Activated effector memory CD4-positive, alpha-beta T cell treated with anti-CD3 and anti-CD28 coated beads, Interleukin-2, amount 50 U/mL, for 16 hours (primary cell): Measurements from ENCODE around the gene FUT8.
"Not testable (repeated sequence)": the region's sequence is repeated elsewhere in the genome, so short reads cannot be mapped to it uniquely, and the experiment has no call there.

ENCODE experiments used
- DNase-seq: peaks from one replicate; pipeline ENCODE4 v3.0.0-alpha.2; 2020

The FUT8 gene

GRCh38 chr14:65456247-65456646 is 43.7 kb downstream of the FUT8 start:
- no peak for DNase-seq

- no peak for DNase-seq
These were observed 49.2 kb downstream of the FUT8 start for GRCh38 chr14:65461730-65462129.

- no peak for DNase-seq
These were observed 49.9 kb downstream of the FUT8 start for GRCh38 chr14:65462411-65462810.

- DNase-seq: no peak
These were observed 53.1 kb downstream of the FUT8 start for GRCh38 chr14:65465584-65465983.

GRCh38 chr14:65467926-65468325 is 55.4 kb downstream of the FUT8 start:
- DNase-seq: not testable (repeated sequence)

GRCh38 chr14:65469903-65470302 is 57.4 kb downstream of the FUT8 start:
- DNase-seq: no peak

GRCh38 chr14:65470404-65470880 is 57.9 kb downstream of the FUT8 start:
- DNase-seq: no peak

- no peak for DNase-seq
These were observed 58.7 kb downstream of the FUT8 start for GRCh38 chr14:65471038-65471878.

GRCh38 chr14:65472189-65472588 is 59.7 kb downstream of the FUT8 start:
- DNase-seq: no peak

GRCh38 chr14:65476273-65476941 is 63.9 kb downstream of the FUT8 start:
- DNase-seq: no peak

- no peak for DNase-seq
These were observed 64.4 kb downstream of the FUT8 start for GRCh38 chr14:65476942-65477318.

- no peak for DNase-seq
These were observed 65.5 kb downstream of the FUT8 start for GRCh38 chr14:65478017-65478416.

GRCh38 chr14:65478596-65478995 is 66.1 kb downstream of the FUT8 start:
- DNase-seq: no peak

- no peak for DNase-seq
These were observed 66.9 kb downstream of the FUT8 start for GRCh38 chr14:65479386-65479785.

GRCh38 chr14:65482757-65483438 is 70.4 kb downstream of the FUT8 start:
- DNase-seq: no peak

GRCh38 chr14:65483647-65484046 is 71.1 kb downstream of the FUT8 start:
- no peak for DNase-seq

GRCh38 chr14:65485516-65485915 is 73.0 kb downstream of the FUT8 start:
- no peak for DNase-seq

- DNase-seq: no peak
These were observed 74.3 kb downstream of the FUT8 start for GRCh38 chr14:65486863-65487262.

GRCh38 chr14:65487783-65488494 is 75.4 kb downstream of the FUT8 start:
- no peak for DNase-seq

GRCh38 chr14:65491274-65491673 is 78.7 kb downstream of the FUT8 start:
- no peak for DNase-seq

GRCh38 chr14:65492266-65492665 is 79.7 kb downstream of the FUT8 start:
- no peak for DNase-seq

- DNase-seq: no peak
These were observed 82.7 kb downstream of the FUT8 start for GRCh38 chr14:65495196-65495595.
